ENCODE data around the gene SP3.

The SP3 gene

GRCh38 chr2:173884025-173884802 lies 81.0 kb downstream of the SP3 start:
- DNase-seq: peak; percentile 4

GRCh38 chr2:173881886-173882285 lies 83.3 kb downstream of the SP3 start:
- no peak for DNase-seq

- DNase-seq: no peak
Observed at GRCh38 chr2:173881461-173881860, 83.7 kb downstream of the SP3 start.

DNA sequence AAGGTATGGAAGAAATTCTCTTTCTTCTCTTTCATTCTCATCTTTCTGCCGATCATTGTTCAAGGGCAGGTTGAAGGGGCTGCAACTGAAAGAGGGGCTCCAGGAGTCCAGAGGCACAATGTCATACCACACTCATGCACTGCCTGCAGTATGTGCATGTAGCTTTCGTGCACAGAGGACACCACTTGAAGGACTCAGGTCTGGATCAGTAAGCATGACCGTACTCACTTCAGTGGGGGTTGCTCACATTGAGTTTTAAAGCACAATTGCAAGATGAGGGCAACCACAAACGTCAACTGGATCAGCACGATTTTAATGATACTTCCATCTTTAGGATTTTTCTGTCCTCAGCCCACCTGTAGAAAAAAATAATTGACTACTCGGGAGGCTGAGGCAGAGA lies 84.6 kb downstream of the SP3 start:
- no peak for DNase-seq

DNA sequence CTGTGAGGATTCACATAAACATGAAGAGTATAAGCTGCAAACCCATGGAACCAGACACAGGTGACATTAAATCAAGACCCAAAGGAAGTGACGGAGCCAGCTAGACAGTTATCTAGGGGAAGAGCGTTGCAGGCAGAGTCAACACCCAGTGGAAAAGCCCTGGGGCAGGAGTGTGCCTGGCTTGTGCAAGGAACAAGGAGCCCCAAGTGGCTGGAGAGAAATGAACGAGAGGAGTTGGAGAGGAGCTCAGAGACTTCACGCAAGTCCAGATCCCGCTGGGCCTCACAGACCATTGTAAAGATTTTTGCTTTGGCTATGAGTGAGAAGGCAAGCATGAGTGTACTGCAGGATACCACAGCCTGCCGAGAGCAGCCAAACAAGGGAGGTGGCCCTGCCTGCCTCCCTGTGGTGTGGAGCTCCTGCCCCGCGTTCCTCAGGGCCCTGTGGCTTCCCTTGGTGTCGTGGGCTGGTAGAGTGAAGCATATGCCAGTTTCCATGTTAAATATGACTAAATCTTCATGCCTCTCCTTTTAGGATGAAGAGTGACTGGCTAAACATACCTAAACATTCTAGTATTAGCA lies 88.2 kb downstream of the SP3 start:
- DNase-seq: no peak

DNA sequence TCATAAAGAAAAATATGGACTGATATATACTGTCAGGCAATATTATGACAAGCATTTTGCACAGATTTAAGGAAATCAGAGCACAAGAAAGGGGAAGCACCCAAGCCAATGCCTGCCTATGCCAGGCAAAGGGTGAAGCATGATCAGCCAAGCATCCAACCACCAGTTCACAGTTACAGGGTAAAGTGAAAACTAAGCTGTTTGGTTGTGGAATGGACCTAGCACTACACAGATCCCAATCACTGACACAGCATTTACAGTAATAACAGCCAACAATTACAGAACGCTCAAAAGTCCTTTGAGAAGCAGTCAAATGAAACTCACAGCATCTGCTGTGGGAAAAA lies 90.3 kb downstream of the SP3 start:
- no peak for DNase-seq

GRCh38 chr2:173874003-173874893 lies 90.9 kb downstream of the SP3 start:
- DNase-seq: no peak

GRCh38 chr2:173872714-173873113 lies 92.5 kb downstream of the SP3 start:
- no peak for DNase-seq

DNA sequence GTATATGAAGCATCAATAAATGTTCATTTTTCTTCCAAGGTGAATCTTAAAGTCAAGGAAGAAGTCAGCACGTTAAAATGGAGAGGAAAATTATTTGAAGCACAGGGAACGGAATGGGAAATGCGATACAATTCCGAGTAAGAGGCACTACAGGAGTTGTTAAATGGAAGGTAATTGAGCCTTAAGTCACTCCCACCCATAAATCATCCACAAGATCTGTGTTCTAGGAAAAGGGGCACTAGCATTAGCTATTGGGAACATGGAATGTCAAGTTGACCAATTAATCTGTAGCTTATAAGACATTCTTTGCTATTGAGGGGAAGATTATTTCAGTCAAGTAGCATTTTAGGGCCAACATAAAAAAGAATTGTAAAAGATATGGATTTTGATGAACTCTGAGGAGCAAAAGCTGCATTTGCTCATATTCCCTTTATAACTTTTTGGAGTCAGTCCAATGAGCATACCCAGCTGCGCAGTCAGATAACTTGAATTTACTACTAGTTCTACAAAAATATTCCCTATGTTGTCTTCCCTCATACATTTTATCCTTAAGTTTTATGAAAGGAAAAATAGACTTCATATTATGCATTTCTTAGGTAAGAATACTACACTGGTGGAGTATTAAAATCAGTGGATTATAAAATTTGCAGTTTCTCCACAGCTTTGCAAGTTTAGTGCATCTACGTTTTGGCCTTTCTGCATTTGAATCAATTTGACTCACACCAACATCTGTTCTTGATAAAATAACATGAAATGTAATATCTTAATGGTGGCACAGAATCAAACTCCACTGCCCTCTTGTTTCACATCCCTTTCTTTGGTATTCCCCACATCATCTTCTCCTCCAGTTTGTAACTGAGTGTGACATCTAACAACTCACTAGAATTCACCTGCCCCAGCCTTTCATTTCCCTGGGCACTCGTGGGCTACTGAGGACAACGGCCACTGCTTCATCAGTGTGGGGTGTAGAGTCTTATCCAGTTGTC lies 95.6 kb downstream of the SP3 start:
- no peak for DNase-seq

DNA sequence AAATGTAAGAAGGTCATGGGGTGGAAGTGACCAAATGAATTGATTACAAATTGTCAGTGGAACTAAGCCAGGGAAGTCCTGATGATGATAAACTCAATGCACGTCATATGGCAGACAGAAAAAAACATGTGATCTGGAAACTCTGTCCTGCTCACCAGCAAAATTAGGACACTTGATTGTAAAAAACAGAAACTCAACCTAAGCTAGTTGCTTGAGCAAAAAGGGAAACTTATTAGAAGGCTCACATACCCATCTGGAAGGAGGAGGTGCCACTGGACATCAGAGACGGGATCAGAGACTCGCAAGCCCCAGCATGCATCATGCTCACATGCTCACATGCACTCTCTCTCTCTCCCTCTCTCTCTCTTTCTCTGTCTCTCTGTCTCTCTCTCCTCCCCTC lies 96.8 kb downstream of the SP3 start:
- DNase-seq: no peak

- DNase-seq: no peak
Observed at GRCh38 chr2:173866874-173867618, 98.1 kb downstream of the SP3 start.

- no peak for DNase-seq
Observed at GRCh38 chr2:173865971-173866873, 99.0 kb downstream of the SP3 start.

DNA sequence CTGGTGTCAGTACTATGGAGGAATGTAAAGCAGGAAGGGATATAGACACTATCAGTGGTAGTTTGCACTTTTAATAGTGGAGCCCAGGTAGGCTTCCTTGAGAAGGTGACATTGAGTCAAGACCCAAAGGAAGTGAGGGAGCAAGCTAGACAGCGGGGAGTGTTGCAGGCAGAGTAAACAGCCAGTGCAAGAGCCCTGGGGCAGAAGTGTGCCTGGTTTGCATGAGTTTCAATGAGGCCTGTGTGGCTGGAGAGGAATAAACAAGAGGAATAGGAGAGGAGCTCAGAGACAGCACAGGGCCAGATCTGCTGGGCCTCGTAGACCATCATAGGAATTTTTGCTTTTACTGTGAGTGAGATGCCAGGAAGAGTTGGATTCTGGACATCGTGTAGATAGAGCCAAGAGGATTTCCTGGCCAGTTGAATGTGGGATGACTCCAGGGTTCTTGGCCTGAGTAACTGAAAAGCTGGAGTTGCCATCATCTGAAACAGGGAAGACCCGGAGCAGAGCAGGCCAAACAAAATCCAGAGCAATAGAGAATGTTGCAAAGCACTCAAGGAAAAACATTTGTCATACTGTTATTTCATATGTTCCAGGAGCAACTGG lies 102.5 kb downstream of the SP3 start:
- no peak for DNase-seq

DNA sequence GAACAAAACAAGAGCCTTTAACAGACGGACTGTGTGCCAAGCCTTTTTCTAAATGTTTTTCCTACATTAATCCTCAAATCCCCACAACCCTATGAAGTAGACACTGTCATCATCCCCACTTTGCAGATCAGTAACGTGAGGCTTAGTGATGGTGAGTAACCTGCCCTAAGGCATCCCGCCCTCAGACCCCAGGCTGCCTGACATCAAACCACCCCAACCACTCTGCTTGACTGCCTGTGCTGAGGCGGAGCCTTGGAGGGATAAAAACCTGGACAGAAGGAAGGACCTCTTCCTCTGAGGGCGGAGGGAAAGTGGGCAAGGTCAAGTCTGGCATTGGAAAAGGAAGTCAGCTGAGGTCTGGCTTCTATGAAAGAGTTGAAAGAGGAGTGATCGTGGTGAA lies 104.6 kb downstream of the SP3 start:
- no peak for DNase-seq

GRCh38 chr2:173860082-173860481 lies 105.1 kb downstream of the SP3 start:
- DNase-seq: no peak

DNA sequence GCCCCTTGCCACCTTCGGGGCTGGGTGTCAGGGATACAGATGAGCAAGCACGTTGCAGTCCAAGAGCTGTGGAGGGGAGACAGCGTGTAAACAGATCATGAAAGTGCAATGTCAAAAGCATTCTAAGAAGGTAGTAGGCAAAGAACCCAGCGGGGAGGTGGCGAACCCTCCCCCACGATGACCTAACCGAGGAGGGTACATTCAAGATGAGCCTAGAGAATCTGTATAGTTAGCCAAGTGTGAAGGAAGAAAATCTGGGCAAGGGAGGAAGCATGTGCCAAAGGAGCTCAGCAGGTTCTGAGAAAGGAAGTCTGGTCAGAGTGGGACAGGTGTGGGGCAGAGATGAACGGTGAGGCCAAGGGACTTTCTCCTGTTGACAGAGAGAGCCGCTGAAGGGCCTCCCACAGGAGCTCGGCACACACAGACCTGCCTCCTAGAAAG lies 106.9 kb downstream of the SP3 start:
- no peak for DNase-seq

All from activated effector memory CD4-positive, alpha-beta T cell treated with Interleukin-2 at 50 U/mL for 16 hours (primary cell).